K562 (cell line): ENCODE results near the gene TRAF5. TPM values are rescaled to one million over a fixed set of nuclear protein-coding genes. Genes with fewer than 3 reads are reported as not detected.

Experiments
- CBFA2T2 ChIP-seq: fragments of 450-650 bp; conservative IDR thresholded peaks from 2 replicates; pipeline ENCODE4 v1.6.1; 2017; ENCODE audit warnings: mild to moderate bottlenecking
- CHD4 ChIP-seq: fragments of 200-600 bp; sonication (generic); IDR thresholded peaks from 3 replicates; pipeline ENCODE4 v1.6.1; 2012; ENCODE audit warnings: low read depth, mild to moderate bottlenecking, mixed read lengths, low read length, inconsistent platforms; ENCODE audit not compliant: insufficient read depth, insufficient replicate concordance, poor library complexity, severe bottlenecking
- ESRRA ChIP-seq: fragments of 450-650 bp; IDR thresholded peaks from 2 replicates; pipeline ENCODE4 v1.6.1; 2014; ENCODE audit warnings: low read depth, mild to moderate bottlenecking, moderate library complexity, borderline replicate concordance
- FOXM1 ChIP-seq, 2 experiments: fragments of 450-650 bp in 1 of 2; sonication (generic) in 1 of 2; formaldehyde crosslinking in 1 of 2; IDR thresholded peaks; 2 replicates each; pipeline versions ENCODE4 v1.6.1 to v1.9.0; 2017 to 2022; ENCODE audit warnings: low read depth in 2 of 2, mild to moderate bottlenecking in 2 of 2, missing genetic modification reagents in 1 of 2, moderate library complexity in 1 of 2
- HDAC2 ChIP-seq: fragments of 450-650 bp; IDR thresholded peaks from 2 replicates; pipeline ENCODE4 v1.6.1; 2016; ENCODE audit warnings: mild to moderate bottlenecking
- ILF3 ChIP-seq: fragments of 450-650 bp; IDR thresholded peaks from 2 replicates; pipeline ENCODE4 v1.6.1; 2018; ENCODE audit warnings: antibody characterized with exemption, mild to moderate bottlenecking, moderate library complexity, borderline replicate concordance
- MCM5 ChIP-seq: fragments of 450-650 bp; IDR thresholded peaks from 2 replicates; pipeline ENCODE4 v1.6.1; 2016; ENCODE audit warnings: low read depth
- NCOA1 ChIP-seq: fragments of 450-650 bp; IDR thresholded peaks from 2 replicates; pipeline ENCODE4 v1.6.1; 2016; ENCODE audit warnings: low read depth
- NFYB ChIP-seq: IDR thresholded peaks from 2 replicates; pipeline ENCODE4 v1.6.1; 2011; ENCODE audit warnings: mild to moderate bottlenecking, moderate library complexity; ENCODE audit not compliant: insufficient read length; ENCODE audit errors: extremely low read depth
- NR2C1 ChIP-seq, 2 experiments: fragments of 450-650 bp; IDR thresholded peaks; 2 replicates each; pipeline ENCODE4 v1.6.1; 2017; ENCODE audit warnings: mild to moderate bottlenecking in 2 of 2, antibody characterized with exemption in 1 of 2, inconsistent platforms in 1 of 2, missing compliant biosample characterization in 1 of 2, missing genetic modification characterization in 1 of 2
- RBM14 ChIP-seq: fragments of 200-400 bp; formaldehyde crosslinking; IDR thresholded peaks from 2 replicates; pipeline ENCODE4 v1.6.1; 2018; ENCODE audit warnings: low read depth, mild to moderate bottlenecking, low read length, moderate library complexity, borderline replicate concordance; ENCODE audit not compliant: insufficient read depth
- RBM25 ChIP-seq: fragments of 200-400 bp; formaldehyde crosslinking; IDR thresholded peaks from 2 replicates; pipeline ENCODE4 v1.6.1; 2018; ENCODE audit warnings: low read length, low read depth, moderate library complexity; ENCODE audit not compliant: severe bottlenecking
- RFX7 ChIP-seq: fragments of 250-450 bp; sonication (Bioruptor Pico); IDR thresholded peaks from 2 replicates; pipeline ENCODE4 v1.5.1; 2021; ENCODE audit warnings: mild to moderate bottlenecking
- SETDB1 ChIP-seq: IDR thresholded peaks from one replicate; pipeline ENCODE4 v1.6.1; 2012; ENCODE audit warnings: low read length, control low read depth, inconsistent platforms
- TGIF2 ChIP-seq: sonication (generic); formaldehyde crosslinking; IDR thresholded peaks from 2 replicates; pipeline ENCODE4 v1.8.1; 2022; ENCODE audit warnings: mild to moderate bottlenecking, missing genetic modification reagents, moderate library complexity
- ZNF639 ChIP-seq, 2 experiments: fragments of 200-800 bp in 1 of 2; sonication (Bioruptor generic) in 1 of 2; sonication (generic) in 1 of 2; formaldehyde crosslinking in 1 of 2; IDR thresholded peaks in 1 of 2; conservative IDR thresholded peaks in 1 of 2; 2 replicates each; pipeline versions ENCODE4 v1.5.0 to v1.6.1; 2016 to 2020; ENCODE audit warnings: missing compliant biosample characterization in 1 of 2, missing genetic modification characterization in 1 of 2, missing genetic modification reagents in 1 of 2
- ZNF655 ChIP-seq: fragments of 250-450 bp; sonication (Bioruptor Pico); IDR thresholded peaks from 2 replicates; pipeline ENCODE4 v1.5.0; 2021
- polyA plus RNA-seq, 8 experiments: library from polyadenylated mRNA; depleted of rRNA in 4 of 8; stranded (reverse) in 5 of 8; unstranded in 3 of 8; fragments of >200 nt; fragmentation: Nextera tagmentation in 2 of 8; fragmentation: Illumina TruSeq in 1 of 8; extraction: Ambion mirVana in 2 of 8; extraction: Trizol in 1 of 8; gene quantifications; 2 replicates each; pipeline versions ENCODE4 v1.2.1 to v1.2.3, GENCODE V29; 2011 to 2014; ENCODE audit warnings: inconsistent platforms in 1 of 8, missing spikeins in 1 of 8
- total RNA-seq, 7 experiments: library from RNA; depleted of rRNA in 6 of 7; stranded (reverse); fragments of >200 nt in 6 of 7; fragmentation: Illumina TruSeq in 2 of 7; extraction: Trizol in 2 of 7; gene quantifications; 2 replicates each; pipeline versions ENCODE4 v1.2.1 to v1.2.3, GENCODE V29; 2011 to 2021; ENCODE audit warnings: low replicate concordance in 1 of 7

The TRAF5 gene
- total and polyA plus RNA-seq, 9 of the 15 experiments (the other 6 are each of a cell fraction or from before 2014, with no cell fraction given), result 2.0 to 9.3 (median 5.3) TPM

DNA sequence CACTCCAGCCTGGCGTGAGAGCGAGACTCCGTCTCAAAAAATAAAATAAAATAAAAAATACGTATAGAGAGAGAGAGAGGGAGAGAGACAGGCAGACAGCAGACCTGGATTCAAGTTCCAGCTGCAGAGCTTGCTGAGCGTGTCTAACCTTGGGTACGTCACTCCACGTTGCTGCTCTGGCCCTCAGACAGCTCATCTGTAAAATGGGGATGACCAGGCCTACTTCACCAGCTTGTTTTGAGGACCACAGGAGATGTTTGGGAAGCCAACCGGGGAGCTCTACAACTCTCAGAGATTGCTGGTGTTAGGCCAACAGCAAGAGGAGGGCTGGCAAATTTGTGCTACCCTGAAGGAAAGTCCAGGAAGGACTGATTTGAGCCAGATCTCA, 499 bp upstream of the TRAF5 start (continued):
- TF ChIP-seq RBM25, result peak; percentile 40
- TF ChIP-seq TGIF2 (CRISPR knock-in tag), result no peak
- TF ChIP-seq NCOA1, result peak; percentile 7; the same call in 1 of the 2 replicates
- no peak for TF ChIP-seq SETDB1
- TF ChIP-seq HDAC2, result peak; percentile 66; the same call in 1 of the 2 replicates
- TF ChIP-seq ZNF639 (CRISPR knock-in tag; conservative IDR thresholded peaks at IDR 0.05 in 1 of 2, IDR thresholded peaks at IDR 0.05 in 1 of 2), result peak in 1 of 2 experiments; percentile 52; a peak in 1 of 4 replicates
- no peak for TF ChIP-seq MCM5
- peak; percentile 82 for TF ChIP-seq ESRRA
- TF ChIP-seq CHD4, result peak; percentile 43
- TF ChIP-seq ZNF655 (CRISPR knock-in tag), result no peak
- TF ChIP-seq NFYB, result no peak
- TF ChIP-seq NR2C1 (IDR thresholded peaks at IDR 0.05), result no peak
- peak; percentile 34; the same call in 1 of the 2 replicates for TF ChIP-seq NR2C1 (tag; IDR thresholded peaks at IDR 0.05)
- no peak for TF ChIP-seq RFX7 (CRISPR knock-in tag)
- TF ChIP-seq ILF3, result no peak
- no peak for TF ChIP-seq FOXM1 (IDR thresholded peaks at IDR 0.05; ENCODE audit: low read depth)
- TF ChIP-seq FOXM1 (CRISPR knock-in tag; IDR thresholded peaks at IDR 0.05; ENCODE audit: low read depth), result no peak
- TF ChIP-seq RBM14, result no peak
- TF ChIP-seq CBFA2T2, result no peak
